GM19239 (cell line): Measurements from ENCODE around the gene SORBS2.

Experiments
- DNase-seq: peaks from one replicate; pipeline ENCODE4 v3.0.0; 2011; ENCODE audit warnings: low spot score; ENCODE audit not compliant: insufficient read length
- FAIRE-seq: peaks from 2 replicates; lab custom pipeline; 2011; peaks lifted over from hg19 to GRCh38; lab: Jason Lieb, UNC

The SORBS2 gene

GRCh38 chr4:185778307-185778706 is 33.7 kb downstream of the SORBS2 start:
- FAIRE-seq (no peak), DNase-seq (no peak)

GRCh38 chr4:185775792-185776555 is 36.0 kb downstream of the SORBS2 start:
- FAIRE-seq (no peak), DNase-seq (no peak)

GRCh38 chr4:185774845-185775680 is 36.9 kb downstream of the SORBS2 start:
- DNase-seq, result no peak
- FAIRE-seq, result no peak

- FAIRE-seq, result no peak
- no peak for DNase-seq
Observed at GRCh38 chr4:185774131-185774653, 37.8 kb downstream of the SORBS2 start.

GRCh38 chr4:185773419-185773818 is 38.6 kb downstream of the SORBS2 start:
- DNase-seq (no peak), FAIRE-seq (no peak)

- DNase-seq (no peak), FAIRE-seq (no peak)
Observed at GRCh38 chr4:185772391-185773093, 39.5 kb downstream of the SORBS2 start.

GRCh38 chr4:185771711-185772390 is 40.1 kb downstream of the SORBS2 start:
- DNase-seq, result no peak
- FAIRE-seq, result no peak

GRCh38 chr4:185767528-185767927 is 44.5 kb downstream of the SORBS2 start:
- DNase-seq, result no peak
- no peak for FAIRE-seq

- FAIRE-seq, result no peak
- DNase-seq, result no peak
Observed at GRCh38 chr4:185764876-185765275, 47.1 kb downstream of the SORBS2 start.

- FAIRE-seq (no peak), DNase-seq (no peak)
Observed at GRCh38 chr4:185761352-185762235, 50.4 kb downstream of the SORBS2 start.

- FAIRE-seq (no peak), DNase-seq (no peak)
Observed at GRCh38 chr4:185758807-185759206, 53.2 kb downstream of the SORBS2 start.

- no peak for DNase-seq
- FAIRE-seq, result no peak
Observed at GRCh38 chr4:185755451-185755850, 56.5 kb downstream of the SORBS2 start.

- no peak for DNase-seq
- no peak for FAIRE-seq
Observed at GRCh38 chr4:185754961-185755360, 57.0 kb downstream of the SORBS2 start.

- DNase-seq (no peak), FAIRE-seq (no peak)
Observed at GRCh38 chr4:185752872-185753271, 59.1 kb downstream of the SORBS2 start.

- no peak for DNase-seq
- FAIRE-seq, result no peak
Observed at GRCh38 chr4:185749858-185750257, 62.1 kb downstream of the SORBS2 start.

- FAIRE-seq, result no peak
- no peak for DNase-seq
Observed at GRCh38 chr4:185748901-185749390, 63.0 kb downstream of the SORBS2 start.

- FAIRE-seq (no peak), DNase-seq (no peak)
Observed at GRCh38 chr4:185745891-185746290, 66.1 kb downstream of the SORBS2 start.

- DNase-seq, result no peak
- no peak for FAIRE-seq
Observed at GRCh38 chr4:185744946-185745345, 67.0 kb downstream of the SORBS2 start.

GRCh38 chr4:185744488-185744862 is 67.5 kb downstream of the SORBS2 start:
- DNase-seq (no peak), FAIRE-seq (no peak)
